NCI-H2107 (cell line): Measurements from ENCODE around the gene RPGRIP1.
"Not testable (repeated sequence)": the region's sequence is repeated elsewhere in the genome, so short reads cannot be mapped to it uniquely, and the experiment has no call there.

Experiments used
- DNase-seq: peaks from one replicate; lab custom pipeline; 2025; lab: John Stamatoyannopoulos, UW

Gene RPGRIP1

GRCh38 chr14:21279783-21280182 lies at the start of gene RPGRIP1:
Gene RPGRIP1 (plus strand): TSS chr14:21280083. CDS start chr14:21287977, 7,894 bp downstream.
- no peak for DNase-seq

- DNase-seq, result no peak
Observed at GRCh38 chr14:21231020-21231652, 48.7 kb upstream of the RPGRIP1 start.

- no peak for DNase-seq
Observed at GRCh38 chr14:21233457-21234076, 46.3 kb upstream of the RPGRIP1 start.

GRCh38 chr14:21234112-21234511 lies 45.8 kb upstream of the RPGRIP1 start:
- no peak for DNase-seq

GRCh38 chr14:21236948-21237797 lies 42.7 kb upstream of the RPGRIP1 start:
- peak; percentile 24 for DNase-seq

GRCh38 chr14:21238823-21239518 lies 40.9 kb upstream of the RPGRIP1 start:
- no peak for DNase-seq

GRCh38 chr14:21240417-21240816 lies 39.5 kb upstream of the RPGRIP1 start:
- DNase-seq, result no peak

- DNase-seq, result no peak
Observed at GRCh38 chr14:21241218-21241819, 38.6 kb upstream of the RPGRIP1 start.

GRCh38 chr14:21244544-21244943 lies 35.3 kb upstream of the RPGRIP1 start:
- no peak for DNase-seq

GRCh38 chr14:21245813-21246212 lies 34.1 kb upstream of the RPGRIP1 start:
- no peak for DNase-seq

GRCh38 chr14:21248338-21248737 lies 31.5 kb upstream of the RPGRIP1 start:
- no peak for DNase-seq

- DNase-seq, result no peak
Observed at GRCh38 chr14:21248739-21249411, 31.0 kb upstream of the RPGRIP1 start.

- no peak for DNase-seq
Observed at GRCh38 chr14:21251215-21251614, 28.7 kb upstream of the RPGRIP1 start.

GRCh38 chr14:21252149-21252548 lies 27.7 kb upstream of the RPGRIP1 start:
- no peak for DNase-seq

- no peak for DNase-seq
Observed at GRCh38 chr14:21255385-21256101, 24.3 kb upstream of the RPGRIP1 start.

- DNase-seq, result not testable (repeated sequence)
Observed at GRCh38 chr14:21256102-21256447, 23.8 kb upstream of the RPGRIP1 start.

- no peak for DNase-seq
Observed at GRCh38 chr14:21256539-21257393, 23.1 kb upstream of the RPGRIP1 start.

GRCh38 chr14:21257394-21257909 lies 22.4 kb upstream of the RPGRIP1 start:
- no peak for DNase-seq
